ENCODE results near the gene MCC.

GRCh38 chr5:113166261-113166660 is 322.0 kb downstream of the MCC start:
- TF ChIP-seq CTCF (IDR thresholded peaks at IDR 0.05 in 4 of 5, conservative IDR thresholded peaks at IDR 0.05 in 1 of 5) (no peak), POLR2A (IDR thresholded peaks at IDR 0.05) (no peak)
